K562 (cell line): ENCODE data around the gene SLC9A7.

ENCODE experiments used
- CBX5 ChIP-seq: IDR thresholded peaks from 2 replicates; pipeline ENCODE4 v1.6.1; 2014; ENCODE audit warnings: low read depth, borderline replicate concordance
- TF ChIP-seq, protein P1 (sequence below): fragments of 250-450 bp; sonication (Bioruptor Pico); IDR thresholded peaks from 2 replicates; pipeline ENCODE4 v1.9.0; 2021; ENCODE audit warnings: mild to moderate bottlenecking

GRCh38 chrX:46730765-46731164 is 28.2 kb downstream of the SLC9A7 start:
- TF ChIP-seq, protein P1, sequence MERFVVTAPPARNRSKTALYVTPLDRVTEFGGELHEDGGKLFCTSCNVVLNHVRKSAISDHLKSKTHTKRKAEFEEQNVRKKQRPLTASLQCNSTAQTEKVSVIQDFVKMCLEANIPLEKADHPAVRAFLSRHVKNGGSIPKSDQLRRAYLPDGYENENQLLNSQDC (CRISPR knock-in tag) = no peak
- no peak for TF ChIP-seq CBX5
